CD4-positive, alpha-beta T cell treated with Interleukin-12 subunit alpha and Interleukin-12 subunit beta, for 1 hour (primary cell): ENCODE results near the gene FSD1.
A peak's percentile ranks its signal among the peaks of the same experiment; 100 is the strongest.
"Not testable (repeated sequence)": the region's sequence is repeated elsewhere in the genome, so short reads cannot be mapped to it uniquely, and the experiment has no call there.

Source experiments
- DNase-seq: peaks from one replicate; pipeline ENCODE4 v3.0.0-alpha.2; 2020

The FSD1 gene

GRCh38 chr19:4346020-4346383, 41.6 kb downstream of the FSD1 start:
- DNase-seq = no peak

DNA sequence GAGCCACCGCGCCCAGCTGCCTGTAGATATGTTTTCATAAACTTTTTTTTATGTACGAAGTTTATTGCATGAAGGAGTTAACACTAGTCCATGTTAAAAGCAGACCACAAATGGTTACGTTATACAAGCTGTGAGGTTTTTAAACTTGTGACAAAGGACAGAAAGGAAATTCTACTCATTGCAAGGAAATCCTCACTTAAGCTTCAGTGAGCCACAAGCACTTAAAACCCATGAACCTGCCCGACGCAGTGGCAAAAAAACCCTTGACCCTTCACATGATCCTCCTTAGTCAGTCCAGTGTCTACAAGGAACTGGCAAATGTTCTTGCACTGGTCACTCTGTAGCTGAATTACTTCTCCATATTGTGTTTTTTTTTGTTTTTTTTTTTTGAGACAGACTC, 43.1 kb downstream of the FSD1 start:
- DNase-seq = no peak

GRCh38 chr19:4349225-4349624, 44.8 kb downstream of the FSD1 start:
- DNase-seq = not testable (repeated sequence)

DNA sequence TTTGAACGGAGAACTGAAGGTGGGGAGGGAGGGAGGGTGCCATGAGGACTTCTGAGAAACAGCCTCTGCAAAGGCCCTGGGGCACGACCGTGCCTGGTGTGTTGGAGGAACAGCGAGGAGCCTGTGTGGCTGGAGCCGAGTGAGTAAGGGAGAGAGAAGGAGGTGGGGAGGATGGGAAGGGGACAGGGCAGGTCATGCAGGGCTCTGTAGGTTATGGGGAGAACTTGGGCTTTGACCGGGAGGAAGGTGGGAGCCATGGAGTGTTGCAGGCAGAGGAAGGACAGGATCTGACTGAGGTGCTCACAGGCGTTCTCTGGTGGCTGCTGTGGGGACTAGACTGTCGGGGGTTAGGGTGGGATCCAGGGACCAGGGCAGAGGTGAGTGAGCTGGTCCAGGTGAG, 45.7 kb downstream of the FSD1 start:
- DNase-seq = no peak

DNA sequence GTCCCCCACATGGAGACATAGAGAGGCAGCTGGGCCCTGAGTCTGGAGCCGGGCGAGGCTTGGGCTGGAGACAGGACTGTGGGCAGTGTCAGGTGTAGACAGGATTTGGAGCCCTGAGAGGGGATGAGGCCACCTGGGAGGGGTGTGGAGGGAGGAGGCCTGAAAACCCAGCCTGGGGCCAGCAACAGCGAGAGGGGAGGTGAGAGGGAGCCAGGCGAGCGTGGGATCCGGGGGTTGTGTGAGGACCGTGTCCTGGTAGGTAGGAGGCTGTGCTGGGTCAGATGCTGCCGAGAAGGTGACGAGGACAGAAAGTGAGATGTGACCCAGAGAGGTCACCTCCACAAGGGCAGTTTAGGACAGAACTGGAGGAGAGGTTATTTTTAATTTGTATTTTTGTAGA, 46.3 kb downstream of the FSD1 start:
- no peak for DNase-seq

- peak; percentile 72 for DNase-seq
Measured at GRCh38 chr19:4352701-4353121, 48.3 kb downstream of the FSD1 start.

- no peak for DNase-seq
Measured at GRCh38 chr19:4354282-4354681, 49.9 kb downstream of the FSD1 start.

DNA sequence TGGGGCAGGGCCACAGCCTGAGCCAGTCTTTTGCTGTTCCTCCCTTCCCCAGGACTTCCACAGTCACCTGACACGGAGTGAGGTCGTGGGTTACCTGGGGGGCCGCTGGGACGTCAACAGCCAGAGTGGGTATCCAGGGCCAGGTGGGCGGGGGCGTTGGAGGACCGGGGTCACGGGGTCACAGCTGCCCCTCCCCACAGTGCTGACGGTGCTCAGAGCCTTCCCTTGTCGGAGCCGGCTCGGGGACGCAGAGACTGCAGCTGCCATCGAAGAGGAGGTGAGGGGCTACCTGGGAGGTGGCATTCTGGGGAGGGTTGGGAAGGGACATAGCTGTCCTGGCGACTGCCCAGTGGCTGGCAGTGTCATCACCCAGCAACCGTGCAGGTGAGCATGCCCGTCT, 50.5 kb downstream of the FSD1 start:
- DNase-seq = no peak

DNA sequence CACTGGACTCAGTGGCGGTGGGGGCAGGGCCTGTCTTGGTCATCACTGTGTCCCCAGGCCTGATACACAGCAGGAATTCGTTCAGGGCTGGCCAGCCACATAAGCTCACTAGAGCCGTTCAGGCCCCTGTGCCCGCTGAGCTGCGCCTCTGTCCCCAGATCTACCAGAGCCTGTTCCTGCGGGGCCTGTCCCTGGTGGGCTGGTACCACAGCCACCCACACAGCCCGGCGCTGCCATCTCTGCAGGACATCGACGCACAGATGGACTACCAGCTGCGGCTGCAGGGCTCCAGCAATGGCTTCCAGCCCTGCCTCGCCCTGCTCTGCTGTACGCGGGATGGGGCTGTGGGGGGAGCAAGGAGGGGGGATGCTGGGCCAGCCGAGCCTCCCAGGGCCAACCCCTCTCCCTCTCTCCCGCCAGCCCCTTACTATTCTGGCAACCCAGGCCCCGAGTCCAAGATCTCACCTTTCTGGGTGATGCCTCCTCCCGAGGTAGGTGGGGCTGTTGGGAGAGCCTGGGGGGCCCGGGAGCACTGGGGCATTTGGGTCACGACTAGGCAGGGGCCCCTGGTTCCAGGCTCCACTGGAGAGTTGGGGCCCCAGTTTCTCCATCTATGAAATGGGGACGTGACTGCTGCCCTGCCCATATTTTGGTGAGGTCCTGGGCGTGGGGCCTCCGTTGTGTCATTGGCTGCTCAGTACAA, 52.8 kb downstream of the FSD1 start:
- no peak for DNase-seq

- no peak for DNase-seq
Measured at GRCh38 chr19:4357921-4358326, 53.5 kb downstream of the FSD1 start.

DNA sequence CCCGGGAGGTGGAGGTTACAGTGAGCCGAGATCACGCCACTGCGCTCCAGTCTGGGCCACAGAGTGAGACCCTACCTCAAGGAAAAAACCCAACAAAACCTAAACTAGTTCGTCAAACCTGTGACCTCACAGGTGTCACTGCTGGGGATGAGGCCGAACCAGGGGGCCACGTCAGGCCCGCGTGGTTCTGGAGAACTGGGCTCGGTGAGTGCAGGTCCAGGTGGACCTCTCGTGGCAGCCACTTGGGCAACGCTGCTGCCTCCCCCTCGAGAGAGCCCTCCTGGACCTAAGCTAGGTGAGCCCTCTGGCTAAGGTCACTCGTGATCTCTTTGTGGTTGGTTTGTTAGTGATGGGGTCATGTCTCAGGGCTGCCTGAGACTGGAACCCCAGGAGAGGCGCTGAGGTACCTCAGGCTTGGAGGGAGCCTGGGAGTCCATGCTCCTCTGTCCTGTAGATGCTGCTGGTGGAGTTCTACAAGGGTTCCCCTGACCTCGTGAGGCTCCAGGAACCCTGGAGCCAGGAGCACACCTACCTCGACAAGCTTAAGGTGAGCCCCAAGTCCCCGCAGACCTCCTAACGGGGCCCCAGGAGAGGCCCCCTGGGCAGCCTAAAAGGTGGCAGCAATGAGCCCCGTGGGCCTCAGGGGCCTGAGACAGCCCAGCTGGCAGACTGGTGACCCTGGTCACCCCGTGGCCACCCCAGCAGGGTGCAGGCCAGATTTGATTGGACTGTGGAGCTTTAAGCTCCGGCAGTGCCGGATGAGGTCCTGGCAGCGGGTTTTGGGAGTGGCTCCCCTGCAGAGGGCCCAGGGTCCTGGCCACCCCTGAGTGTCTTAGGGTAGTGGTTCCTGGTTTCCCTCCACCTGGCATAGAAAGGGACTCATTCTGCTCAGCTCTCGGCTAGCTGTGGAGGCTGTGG, 54.6 kb downstream of the FSD1 start:
- no peak for DNase-seq

GRCh38 chr19:4359627-4360000, 55.2 kb downstream of the FSD1 start:
- DNase-seq = no peak

- DNase-seq = no peak
Measured at GRCh38 chr19:4360081-4360569, 55.7 kb downstream of the FSD1 start.

- DNase-seq = no peak
Measured at GRCh38 chr19:4360641-4361151, 56.3 kb downstream of the FSD1 start.

DNA sequence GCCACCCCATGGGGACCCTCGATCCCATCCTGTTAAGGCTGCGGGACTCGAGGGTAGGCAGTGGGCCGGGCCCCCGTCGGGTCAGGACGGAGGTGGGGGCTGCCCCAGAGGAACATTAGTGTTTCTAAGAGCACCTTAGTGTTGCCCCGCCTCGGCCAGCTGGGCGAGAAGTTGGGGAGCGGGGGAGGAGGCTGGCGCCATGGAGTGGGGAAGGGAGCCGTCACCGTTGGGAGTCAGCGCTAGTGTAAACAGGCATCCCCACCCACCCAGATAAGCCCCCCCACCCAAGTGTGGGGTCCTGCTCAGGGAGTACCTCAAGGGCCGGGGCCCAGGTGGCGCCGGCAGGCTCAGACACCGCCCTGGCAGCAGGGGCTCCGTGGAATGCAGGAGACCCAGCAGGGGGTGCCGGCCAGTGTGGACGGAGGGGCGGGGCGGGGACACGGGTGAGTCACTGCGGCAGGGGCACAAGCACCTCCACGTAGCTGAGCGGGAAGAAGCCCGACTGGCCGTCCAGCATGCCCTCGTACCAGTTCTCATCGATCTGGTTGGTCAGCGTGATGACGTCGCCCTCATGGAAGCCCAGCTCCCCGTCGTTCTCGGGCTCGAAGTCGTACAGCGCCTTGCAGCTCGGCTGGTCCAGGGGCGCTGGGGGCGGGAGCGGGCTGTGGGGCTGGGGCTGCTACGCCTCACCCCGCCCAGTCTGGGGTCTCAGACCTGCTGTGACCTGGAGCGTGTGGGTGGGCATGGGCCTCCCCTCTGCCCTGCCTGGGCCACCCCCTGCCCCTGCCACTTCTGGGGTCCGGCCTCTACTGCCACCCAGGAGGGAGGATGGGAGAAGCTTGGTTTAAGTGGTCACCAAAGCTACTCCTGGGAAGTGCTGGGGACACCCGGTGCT, 57.0 kb downstream of the FSD1 start:
- no peak for DNase-seq

GRCh38 chr19:4362101-4362828, 57.9 kb downstream of the FSD1 start:
- no peak for DNase-seq

GRCh38 chr19:4362831-4363545, 58.6 kb downstream of the FSD1 start:
- no peak for DNase-seq

DNA sequence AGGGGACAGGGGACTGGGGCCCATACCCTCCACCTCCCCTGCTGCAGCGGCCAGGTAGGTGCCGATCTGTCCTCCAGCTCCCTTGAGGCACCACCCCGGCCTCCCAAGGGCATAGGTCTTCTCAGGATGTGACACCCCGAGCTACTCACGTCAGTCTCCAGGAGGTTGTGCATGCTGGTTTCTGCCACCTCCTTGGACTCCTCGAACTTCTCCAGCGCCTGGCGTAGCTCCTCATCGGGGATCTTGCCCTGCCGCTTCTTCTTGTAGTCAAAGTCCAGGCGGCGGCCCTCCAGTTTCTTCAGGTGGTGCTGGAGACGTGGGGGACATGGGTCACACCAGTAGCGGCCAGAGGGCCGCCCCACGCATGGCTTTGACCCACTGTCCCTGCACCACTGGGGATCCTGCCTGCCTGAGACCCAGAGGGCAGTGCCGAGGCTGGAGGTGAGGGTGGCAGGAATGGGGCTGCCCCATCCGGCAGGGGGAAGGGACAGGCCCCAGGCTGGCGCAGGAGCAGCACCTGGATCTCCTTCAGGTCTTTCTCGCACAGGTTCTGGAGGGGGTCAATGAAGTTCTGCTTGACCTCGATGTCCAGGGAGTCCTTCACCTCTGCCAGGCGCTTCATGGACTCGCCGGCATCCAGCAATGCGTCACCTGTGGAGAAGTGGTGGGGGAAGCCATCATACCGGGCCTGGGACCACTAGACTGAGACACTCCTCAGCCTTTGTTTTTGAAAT, 59.3 kb downstream of the FSD1 start:
- no peak for DNase-seq

DNA sequence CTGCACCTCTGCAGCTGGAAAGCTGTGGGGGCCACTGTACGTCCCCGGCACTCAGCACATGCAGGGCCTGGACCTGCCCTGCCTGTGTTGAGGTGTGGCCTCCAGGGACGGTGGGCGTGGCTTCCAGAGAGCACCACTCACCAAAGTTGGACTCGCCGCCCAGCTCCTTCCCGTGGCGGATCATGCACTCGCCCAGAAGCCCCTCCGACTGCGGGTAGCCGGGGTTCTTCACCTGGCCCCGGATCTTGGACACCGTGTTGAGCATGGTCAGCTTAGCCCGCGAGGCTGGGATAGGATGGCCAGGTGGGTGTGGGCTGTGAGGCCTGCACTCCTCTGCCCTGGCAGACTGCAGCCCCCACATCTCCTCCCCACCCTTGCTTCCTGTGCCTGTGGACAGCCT, 60.9 kb downstream of the FSD1 start:
- DNase-seq = no peak

DNA sequence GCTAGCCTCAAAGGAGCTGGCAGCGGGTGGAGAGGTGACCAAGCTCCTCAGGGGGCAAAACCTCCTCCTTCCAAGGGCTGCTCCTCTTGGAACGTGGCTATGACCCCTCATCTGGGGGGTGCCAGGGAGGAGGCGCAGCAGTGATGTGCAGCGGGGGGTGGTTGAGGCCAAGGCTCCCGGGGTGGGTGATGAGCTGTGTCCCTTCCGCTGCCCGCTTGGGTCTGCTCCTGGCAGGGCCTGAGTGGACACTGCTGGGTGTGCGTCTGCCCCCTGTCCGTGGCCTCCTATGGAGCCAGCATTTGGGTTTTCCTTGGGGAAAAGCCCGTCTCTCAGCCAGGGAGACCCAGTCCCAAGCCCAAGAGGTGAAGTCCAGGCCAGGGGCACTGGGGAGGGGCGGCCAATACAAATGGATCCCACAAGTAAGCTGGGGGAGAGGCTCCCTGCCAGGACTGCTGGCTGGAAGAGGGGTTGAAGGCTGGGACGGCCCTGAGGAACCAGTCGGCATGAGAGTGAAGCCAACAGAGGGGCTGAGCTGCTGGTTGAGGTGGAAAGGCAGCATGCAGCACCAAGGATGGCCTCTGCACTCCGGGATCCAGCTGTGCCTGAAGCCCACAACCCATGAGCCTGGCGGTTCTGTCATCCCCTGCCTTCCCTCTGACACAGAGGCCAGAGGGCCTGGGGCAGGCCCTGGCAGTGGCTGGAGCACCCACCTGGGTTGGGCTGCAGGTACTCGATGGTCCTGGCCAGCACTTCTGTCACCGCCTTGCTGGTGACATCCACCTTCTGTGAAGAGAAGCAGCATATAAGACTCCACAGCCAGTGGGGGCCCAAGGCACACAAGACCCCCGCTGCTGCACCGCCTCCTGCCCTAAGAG, 61.6 kb downstream of the FSD1 start:
- DNase-seq = no peak
